Ovary (tissue), 3 donors: ENCODE data around the gene IRAK4.

ENCODE experiments used
- CTCF ChIP-seq, 3 donors: fragments of 450-650 bp in 2 of 3; fragments of 200-600 bp in 1 of 3; IDR thresholded peaks; one replicate each; pipeline versions ENCODE4 v1.5.1 to v1.8.0; 2016 to 2022; ENCODE audit warnings: antibody characterized with exemption in 3 of 3, mild to moderate bottlenecking in 1 of 3
- EP300 ChIP-seq: sonication (generic); formaldehyde crosslinking; IDR thresholded peaks from one replicate; pipeline ENCODE4 v1.6.1; 2017; ENCODE audit warnings: antibody characterized with exemption
- POLR2A ChIP-seq: fragments of 450-650 bp; IDR thresholded peaks from one replicate; pipeline ENCODE4 v1.6.1; 2017; ENCODE audit warnings: antibody characterized with exemption, mild to moderate bottlenecking, moderate library complexity
- donor health status: DM: no; HTN: no; CAD: no.

GRCh38 chr12:43789941-43790340, 31.2 kb downstream of the IRAK4 start:
- no peak for TF ChIP-seq POLR2A
- no peak for TF ChIP-seq CTCF (IDR thresholded peaks at IDR 0.05)
- TF ChIP-seq EP300 = no peak
